ENCODE data around the gene PLA2G4C. TPM values are rescaled to one million over a fixed set of nuclear protein-coding genes. Genes with fewer than 3 reads are reported as not detected.

PLA2G4C gene
- polyA plus RNA-seq, 4 donors: 4.0 to 5.6 (median 4.5) TPM

GRCh38 chr19:48000846-48001245 is 109.8 kb downstream of the PLA2G4C start:
- no peak for DNase-seq (ENCODE audit: low read depth in 4 of 4, low spot score in 3 of 4)

GRCh38 chr19:47998800-47999199 is 111.8 kb downstream of the PLA2G4C start:
- DNase-seq (ENCODE audit: low read depth in 4 of 4, low spot score in 3 of 4): no peak

Other genes with a start within 250 kb of the PLA2G4C start
- under 1 TPM in 2 of 4 donors, not detected in 2; 0.33 to 0.40 TPM for gene SULT2A1, start 224.5 kb downstream of the PLA2G4C start, polyA plus RNA-seq (ENCODE audit: insufficient read length in 4 of 4)
- not detected for gene BSPH1, start 118.6 kb downstream of the PLA2G4C start, polyA plus RNA-seq (ENCODE audit: insufficient read length in 4 of 4)
- gene ELSPBP1, start 116.2 kb downstream of the PLA2G4C start, polyA plus RNA-seq (ENCODE audit: insufficient read length in 4 of 4): under 1 TPM in 1 of 4 donors, not detected in 3; 0.46 TPM
- gene CABP5, start 66.7 kb downstream of the PLA2G4C start, polyA plus RNA-seq (ENCODE audit: insufficient read length in 4 of 4): not detected
- 10 to 100 TPM; 45.5 to 69.6 (median 60.7) TPM for gene LIG1, start 59.5 kb upstream of the PLA2G4C start, polyA plus RNA-seq (ENCODE audit: insufficient read length in 4 of 4)
- gene ZSWIM9, start 59.9 kb upstream of the PLA2G4C start, polyA plus RNA-seq (ENCODE audit: insufficient read length in 4 of 4): 10 to 100 TPM in 2 of 4 donors, 1 to 10 TPM in 2; 6.8 to 11.4 (median 9.3) TPM
- gene CARD8, start 145.1 kb upstream of the PLA2G4C start, polyA plus RNA-seq (ENCODE audit: insufficient read length in 4 of 4): 10 to 100 TPM; 52.7 to 63.3 (median 56.4) TPM
- gene ZNF114, start 159.3 kb upstream of the PLA2G4C start, polyA plus RNA-seq (ENCODE audit: insufficient read length in 4 of 4): 1 to 10 TPM; 5.1 to 7.8 (median 6.7) TPM
- 100 to 1,000 TPM in 1 of 4 donors, 10 to 100 TPM in 3; 68.5 to 190 (median 82.6) TPM for gene EMP3, start 214.7 kb upstream of the PLA2G4C start, polyA plus RNA-seq (ENCODE audit: insufficient read length in 4 of 4)

Data from left renal pelvis (tissue), 4 donors.